C4-2B (cell line): Measurements from ENCODE around the gene GTF2IRD1.

Experiments
- ZFX ChIP-seq: fragments of 450-650 bp; IDR thresholded peaks from 2 replicates; pipeline ENCODE4 v1.6.1; 2017
- TF ChIP-seq, protein P1 (sequence below): fragments of 450-650 bp; conservative IDR thresholded peaks from 2 replicates; pipeline ENCODE4 v1.5.1; 2017; ENCODE audit warnings: mild to moderate bottlenecking

DNA sequence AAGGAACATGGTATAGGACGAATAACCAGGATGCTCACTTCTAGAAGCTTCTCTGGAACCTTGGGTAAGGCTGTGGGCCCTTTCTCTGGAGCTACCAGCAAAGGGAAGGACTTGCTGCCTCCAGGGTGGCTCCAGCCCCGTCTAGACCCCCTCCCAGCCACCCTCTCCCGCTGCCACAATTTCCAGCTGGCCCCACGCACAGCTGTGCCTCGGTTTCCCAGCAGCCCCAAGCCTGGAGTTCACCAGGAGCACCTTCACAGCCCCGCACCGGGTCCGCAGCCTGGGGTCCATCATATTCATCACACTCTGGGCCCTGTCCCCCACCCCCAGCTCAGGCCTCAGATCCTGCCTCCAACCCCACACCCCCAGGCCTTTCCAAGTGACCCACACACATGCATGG lies 35.6 kb upstream of the GTF2IRD1 start:
- TF ChIP-seq, protein P1, sequence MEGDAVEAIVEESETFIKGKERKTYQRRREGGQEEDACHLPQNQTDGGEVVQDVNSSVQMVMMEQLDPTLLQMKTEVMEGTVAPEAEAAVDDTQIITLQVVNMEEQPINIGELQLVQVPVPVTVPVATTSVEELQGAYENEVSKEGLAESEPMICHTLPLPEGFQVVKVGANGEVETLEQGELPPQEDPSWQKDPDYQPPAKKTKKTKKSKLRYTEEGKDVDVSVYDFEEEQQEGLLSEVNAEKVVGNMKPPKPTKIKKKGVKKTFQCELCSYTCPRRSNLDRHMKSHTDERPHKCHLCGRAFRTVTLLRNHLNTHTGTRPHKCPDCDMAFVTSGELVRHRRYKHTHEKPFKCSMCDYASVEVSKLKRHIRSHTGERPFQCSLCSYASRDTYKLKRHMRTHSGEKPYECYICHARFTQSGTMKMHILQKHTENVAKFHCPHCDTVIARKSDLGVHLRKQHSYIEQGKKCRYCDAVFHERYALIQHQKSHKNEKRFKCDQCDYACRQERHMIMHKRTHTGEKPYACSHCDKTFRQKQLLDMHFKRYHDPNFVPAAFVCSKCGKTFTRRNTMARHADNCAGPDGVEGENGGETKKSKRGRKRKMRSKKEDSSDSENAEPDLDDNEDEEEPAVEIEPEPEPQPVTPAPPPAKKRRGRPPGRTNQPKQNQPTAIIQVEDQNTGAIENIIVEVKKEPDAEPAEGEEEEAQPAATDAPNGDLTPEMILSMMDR, result no peak
- no peak for TF ChIP-seq ZFX
